ENCODE measurements around the gene LSS.
"Not testable (repeated sequence)": the region's sequence is repeated elsewhere in the genome, so short reads cannot be mapped to it uniquely, and the experiment has no call there.

The LSS gene

DNA sequence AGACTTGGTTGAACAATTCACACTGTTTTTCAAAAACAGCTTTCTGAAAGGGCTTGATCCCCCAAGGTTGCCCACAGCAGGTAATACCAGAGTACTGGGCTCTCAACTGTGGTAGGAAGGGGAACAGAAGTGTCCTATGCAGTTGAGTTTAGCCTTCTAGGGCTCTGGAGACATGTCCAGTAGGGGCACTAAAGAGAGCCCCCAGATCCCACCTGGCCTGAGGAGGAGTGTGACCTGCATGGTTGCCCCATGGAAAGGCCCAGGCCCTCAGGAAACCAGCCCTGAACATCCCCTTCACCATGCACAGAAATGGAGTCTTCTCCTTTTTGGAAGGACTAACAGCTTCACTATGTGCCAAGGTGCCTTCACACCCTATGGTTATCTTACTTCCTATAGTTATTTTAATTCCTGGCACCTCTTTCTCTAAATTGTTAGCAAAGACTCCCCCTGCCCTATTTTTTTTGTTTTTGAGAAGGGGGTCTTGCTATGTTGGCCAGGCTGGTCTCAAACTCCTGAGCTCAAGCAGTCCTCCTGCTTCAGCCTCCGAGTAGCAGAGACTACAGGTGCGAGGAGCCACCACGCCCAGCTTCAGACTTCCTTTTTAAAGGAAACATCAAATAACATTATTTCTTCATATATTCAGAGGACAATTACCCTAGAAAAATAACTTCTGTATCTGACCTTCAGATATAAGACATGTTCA is 16.8 kb upstream of the LSS start:
- DNase-seq: no peak

DNA sequence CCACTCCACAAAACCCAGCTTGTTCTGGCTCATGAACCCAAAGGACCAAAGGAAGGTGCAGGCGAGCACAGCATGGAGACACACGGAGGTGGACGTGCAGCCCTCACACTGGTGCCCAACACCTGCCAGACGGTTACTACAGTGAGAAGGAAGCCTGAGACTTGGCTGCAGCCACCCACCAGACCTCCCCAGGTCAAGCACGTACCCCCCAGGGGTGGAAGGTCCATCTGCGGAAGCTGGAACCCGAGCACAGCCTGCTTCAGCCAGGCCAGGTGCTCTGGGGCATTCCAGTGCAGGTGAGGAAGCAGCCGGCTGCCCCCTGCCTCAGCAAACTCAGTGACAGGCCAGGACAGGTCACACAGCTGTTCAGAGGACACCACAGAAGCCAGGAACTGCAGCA is 16.0 kb upstream of the LSS start:
- no peak for DNase-seq

DNA sequence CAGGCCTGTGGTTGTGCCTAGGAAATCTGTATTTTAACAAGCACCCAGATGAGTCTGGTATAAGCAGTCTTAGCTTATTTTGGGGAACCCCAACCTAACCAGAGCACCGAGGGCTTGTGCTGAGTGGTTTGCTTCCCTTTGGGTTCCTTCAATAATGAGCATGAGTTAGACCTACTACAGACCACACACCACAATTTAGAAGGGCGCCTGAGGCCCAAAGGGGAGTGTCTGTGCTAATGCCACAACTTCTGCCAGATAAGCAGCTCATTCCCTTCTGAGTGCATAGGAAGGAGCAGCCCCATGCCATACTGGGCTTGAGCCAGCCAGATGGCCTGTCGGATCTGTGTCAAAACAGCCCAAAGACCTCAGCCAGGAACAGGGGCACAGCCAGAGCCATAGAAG is 15.4 kb upstream of the LSS start:
- no peak for DNase-seq

DNA sequence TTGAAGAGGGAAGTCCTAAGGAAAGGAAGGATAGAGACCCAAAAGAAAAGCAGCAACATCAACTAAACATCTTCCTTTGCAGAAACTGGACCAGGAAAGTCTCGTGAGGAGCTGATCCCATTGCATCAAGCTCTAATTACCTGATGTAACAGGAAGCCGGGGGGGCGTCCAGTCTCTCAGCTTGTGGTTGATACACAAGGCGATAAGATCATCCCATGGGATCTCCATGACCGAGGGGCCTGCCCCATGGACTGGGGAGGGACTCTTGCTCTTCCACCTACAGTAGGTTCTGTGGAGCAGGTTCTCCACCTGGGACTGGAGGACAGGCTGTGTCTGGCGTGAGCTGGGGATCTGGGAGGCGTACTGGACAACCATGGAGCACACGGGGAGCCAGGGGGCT is 14.8 kb upstream of the LSS start:
- no peak for DNase-seq

DNA sequence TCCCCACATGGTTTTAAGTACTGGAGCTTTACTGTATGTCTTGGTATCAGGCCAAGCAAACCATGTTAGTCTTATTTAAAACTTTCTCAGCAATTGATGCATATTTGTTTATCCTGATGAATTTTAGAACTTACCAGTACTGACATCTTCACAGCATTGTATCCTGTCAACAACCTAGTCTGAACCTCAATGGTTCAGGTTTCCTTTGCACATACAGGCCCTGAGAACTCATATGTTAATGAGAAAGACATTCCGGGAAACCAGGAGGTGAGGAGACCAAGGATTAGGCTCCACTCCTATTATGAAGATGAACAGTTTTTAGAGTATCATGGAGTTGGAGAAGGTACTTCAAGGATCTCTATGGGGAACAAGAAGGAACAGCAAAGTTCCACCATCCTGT is 13.0 kb upstream of the LSS start:
- DNase-seq: not testable (repeated sequence)

DNA sequence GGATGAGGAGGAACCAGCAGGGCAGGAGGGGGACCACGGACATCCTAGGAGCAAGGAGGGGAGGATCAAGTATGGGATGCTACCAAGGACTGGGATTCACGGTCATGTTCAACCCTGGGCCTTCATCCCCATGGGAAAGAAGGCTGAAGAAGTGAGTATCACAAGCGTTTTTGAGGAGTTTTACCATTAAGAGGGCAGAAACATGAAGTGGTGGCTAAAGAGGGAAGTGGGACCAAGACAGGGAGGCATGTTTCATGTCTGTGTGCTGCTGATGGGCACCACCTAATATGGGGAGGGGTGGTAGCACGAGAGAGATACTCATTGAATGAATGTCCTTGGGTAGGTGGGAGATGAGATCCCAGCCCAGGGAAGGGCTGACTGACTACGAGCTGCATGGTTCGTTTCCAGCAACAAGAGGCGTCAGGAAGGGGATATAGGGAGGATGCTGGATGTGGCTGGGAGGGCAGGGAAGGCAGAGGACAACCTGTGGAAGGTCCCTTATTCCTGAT is 11.3 kb upstream of the LSS start:
- DNase-seq: no peak

DNA sequence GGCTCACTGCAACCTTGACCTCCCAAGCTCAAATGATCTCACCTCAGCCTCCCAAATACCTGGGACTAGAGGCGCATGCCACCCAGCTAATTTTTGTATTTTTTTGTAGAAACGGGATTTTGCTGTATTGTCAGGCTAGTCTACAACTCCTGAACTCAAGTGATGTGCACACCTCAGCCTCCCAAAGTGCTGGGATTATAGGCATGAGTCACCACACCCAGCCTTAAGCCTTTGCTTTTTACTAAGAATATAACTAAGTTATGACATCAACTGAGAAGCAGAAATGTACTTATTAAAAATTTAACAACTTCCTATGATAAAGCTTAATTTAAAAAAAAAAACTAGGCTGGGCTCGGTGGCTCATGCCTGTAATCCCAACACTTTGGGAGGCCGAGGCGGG is 8.9 kb upstream of the LSS start:
- no peak for DNase-seq

DNA sequence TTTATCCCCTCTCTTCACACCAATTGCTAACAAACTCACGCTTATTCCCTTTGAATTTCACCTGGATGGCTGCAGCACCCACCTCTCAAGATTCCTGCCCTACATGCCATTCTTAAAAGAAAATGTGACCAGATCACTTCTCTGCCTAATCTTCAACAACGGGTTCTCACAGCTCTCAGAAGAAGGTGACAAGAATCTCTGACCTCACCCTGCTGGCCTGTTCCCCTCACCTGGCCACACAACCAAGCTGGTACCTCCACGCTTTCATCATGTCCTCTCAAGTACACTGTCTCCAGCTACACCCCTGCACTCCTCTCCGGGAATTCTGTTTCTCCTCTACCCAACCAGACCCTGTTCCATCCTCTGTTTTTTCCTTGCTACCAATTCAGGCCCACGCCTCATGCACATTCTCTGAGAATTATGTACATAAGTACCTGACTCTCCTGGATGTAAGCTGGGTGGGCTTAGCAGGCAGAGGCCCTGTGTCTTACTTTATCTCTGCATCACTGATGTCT is 5.9 kb upstream of the LSS start:
- no peak for DNase-seq

DNA sequence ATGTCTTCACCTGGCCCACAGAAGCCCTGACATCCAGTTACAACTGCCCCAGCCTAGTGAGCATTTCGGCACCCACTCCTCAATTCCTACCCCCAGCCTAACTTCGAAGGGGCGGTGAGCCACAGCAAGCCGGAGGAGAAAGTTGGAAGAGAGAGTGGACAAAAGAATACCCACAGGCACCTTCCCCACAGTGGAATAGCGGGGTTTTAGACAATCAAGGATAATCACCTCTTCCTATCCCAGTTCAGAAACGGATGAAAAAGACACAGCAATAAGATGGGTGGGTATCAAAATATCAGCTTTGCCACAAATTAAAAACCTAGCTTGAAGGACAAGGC is 1.3 kb upstream of the LSS start:
- DNase-seq: no peak

DNA sequence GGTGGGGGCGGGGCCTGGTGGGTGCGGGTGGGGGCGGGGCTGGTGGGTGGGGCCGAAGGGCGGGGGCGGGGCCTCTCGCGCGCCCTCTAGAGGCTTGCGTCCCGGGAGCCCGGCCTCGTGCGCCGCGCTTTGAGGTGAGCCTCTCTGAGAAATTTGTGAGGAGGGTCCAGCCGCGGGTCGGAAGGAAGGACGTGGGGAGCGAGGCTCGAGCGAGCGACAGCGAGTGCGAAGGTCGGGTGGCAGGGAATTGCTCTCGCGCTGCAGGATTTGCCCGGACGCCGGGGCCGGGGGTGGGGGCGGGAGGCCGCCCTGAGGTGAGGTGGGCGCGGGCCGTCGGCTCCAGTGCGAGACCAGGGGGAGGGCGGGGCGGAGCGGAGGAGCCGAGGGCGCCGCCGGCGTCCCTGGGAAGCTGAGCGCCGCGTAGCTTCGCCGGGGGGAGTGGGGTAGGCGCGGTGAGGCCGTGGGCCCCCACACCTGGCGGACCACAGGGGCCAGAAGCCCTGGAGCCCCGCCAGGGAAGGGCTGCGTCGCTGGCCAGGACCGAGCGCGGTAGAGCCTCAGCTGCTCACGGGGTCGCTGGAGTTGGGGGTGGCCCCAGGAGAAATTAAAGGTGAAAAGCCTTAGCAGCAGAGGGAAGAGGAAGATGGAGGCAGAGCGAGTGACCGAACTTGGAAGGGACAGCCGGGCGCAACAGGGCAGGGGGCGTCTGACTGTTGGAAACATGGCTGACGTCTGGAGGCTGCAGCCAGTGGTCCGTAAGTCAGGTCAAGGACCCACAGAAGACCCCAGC is 754 bp upstream of the LSS start:
- no peak for DNase-seq

DNA sequence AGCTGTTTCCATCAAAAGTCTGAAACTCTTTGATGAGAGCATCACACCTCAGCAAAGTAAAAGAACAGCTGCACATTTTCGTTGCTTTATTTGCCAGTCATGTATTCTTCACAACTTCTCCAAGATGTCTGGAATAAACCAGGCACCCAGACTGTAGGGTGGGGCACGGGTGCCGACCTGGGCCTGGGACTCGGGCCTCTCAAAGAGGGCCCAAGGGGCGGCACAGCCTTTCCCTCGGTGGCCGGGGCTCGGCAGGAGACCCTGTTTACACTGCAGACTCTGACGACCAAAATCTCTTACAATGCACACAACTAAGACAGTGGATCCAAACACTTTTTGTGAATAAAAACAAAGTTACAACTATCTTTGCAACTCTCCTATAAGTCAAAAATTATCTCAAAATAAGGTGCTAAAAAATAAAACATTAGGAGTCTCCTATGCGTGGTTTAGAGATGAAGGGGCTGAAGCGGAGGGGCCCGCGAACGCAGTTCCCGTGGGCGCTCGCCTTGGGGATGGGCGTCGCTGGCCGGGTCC is 696 bp downstream of the LSS start:
- DNase-seq: no peak

DNA sequence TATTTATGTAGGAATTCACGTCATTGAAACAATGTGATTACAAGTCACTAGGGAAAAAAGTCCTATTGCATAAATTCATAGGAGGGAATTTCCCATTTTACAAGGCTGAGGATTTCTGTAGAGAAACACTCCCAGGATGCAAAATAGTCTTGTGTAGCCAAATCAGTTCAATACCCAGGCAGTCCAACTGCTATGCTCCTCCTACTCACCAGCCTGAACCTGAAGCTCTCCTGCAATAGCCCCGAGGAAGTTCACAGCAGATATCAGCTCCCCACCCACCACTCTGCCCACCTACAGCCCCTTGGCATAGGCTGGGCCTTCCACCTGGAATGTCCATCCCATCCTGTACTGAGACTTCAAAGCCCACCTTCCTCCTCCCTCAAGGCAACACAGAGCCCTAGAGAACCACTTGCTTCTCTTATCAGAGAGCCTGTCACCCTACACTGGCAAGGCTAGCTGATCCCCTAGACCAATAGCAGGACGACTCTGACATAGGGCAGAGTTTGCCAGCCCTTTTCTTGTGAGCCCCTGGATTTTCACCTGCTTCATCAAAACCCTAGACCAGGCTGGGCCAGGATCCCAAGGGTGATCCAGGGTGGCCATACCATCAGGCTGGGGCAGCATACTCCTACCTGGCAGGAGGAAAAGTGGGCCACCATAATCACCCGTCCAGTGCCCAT is 1.5 kb downstream of the LSS start:
- no peak for DNase-seq

DNA sequence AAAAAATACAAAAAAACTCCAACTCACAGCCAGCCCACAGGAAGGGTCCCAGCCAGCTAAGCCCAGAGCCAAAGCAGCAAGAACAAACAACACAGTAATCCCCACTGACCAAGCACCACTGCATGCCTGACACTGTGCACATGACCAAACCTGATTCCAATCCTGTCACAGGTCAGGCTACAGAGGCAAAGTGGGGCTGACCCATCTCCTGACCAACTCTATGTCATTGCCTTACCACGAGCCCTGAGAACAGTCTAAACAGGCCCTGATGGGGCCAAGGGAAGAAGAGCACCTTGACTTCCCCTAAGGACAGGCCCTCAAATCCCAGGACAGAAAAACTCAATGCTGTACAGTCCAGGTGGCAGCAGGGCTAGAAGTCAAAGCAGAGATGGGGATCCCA is 2.4 kb downstream of the LSS start:
- DNase-seq: no peak

DNA sequence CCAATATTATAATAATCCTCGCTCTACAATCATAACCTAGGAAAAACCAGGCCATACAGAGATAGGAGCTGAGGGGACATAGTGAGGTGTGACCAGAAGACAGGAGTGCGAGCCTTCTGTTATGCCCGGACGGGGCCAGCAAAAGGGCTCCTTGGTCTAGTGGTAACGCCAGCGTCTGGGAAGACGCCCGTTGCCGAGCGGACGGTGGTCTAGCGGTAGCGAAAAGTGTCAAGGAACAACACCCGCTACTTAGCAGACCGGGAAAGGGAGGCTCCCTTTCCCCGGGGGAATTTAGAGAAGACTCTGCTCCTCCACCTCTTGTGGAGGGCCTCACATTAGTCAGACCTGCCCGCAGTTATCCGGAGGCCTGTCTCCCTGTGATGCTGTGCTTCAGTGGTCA is 4.9 kb downstream of the LSS start:
- not testable (repeated sequence) for DNase-seq

DNA sequence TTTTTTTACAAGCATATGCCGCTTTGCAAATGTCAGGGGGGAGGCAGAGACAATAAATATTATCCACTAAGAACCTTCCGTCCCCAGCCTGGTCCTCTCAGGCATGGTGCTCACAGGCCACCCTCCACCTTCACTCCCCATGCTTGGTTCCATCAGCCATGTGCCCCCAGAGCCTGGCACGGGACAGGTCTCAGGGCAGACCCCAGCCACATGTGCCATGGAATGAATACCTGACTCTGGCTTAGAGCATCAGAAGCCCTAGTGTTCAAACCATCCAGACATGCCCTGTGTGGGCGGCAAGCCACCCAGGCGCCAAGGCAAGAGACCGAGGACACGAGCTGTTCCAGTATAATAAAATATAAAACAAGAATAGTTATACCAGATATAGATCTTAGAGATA is 5.4 kb downstream of the LSS start:
- no peak for DNase-seq

DNA sequence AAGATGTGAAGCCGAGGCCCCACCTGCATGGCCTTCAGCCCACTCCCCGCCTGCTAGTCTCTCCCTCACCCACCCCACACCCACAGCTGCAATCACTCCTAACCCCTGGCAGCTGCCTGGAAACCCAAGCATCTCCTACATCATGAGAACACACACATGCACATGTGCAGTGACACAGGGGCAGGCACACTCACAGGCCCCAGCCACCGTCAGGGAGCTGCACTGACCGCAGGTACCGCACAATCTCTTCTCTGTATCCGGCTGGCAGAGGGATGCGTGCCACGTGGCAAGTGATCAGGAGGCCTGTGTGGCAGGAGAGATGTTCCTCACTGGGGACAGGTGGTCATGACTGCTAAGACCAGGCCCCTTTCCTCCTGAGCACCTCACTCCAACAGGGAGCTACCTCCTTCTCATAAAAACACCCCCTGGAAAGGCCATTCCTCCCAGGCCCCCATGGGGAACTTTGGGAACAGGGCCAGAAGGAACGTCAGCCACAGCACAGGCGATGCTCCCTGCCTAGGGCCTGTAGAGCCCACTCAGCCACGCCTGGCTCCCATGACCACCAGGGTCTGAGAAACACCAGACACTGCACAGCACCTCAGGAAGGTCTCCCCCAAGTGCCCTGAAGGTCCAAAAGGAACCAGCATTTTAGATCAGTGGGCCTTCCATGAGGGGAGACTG is 6.0 kb downstream of the LSS start:
- DNase-seq: no peak

DNA sequence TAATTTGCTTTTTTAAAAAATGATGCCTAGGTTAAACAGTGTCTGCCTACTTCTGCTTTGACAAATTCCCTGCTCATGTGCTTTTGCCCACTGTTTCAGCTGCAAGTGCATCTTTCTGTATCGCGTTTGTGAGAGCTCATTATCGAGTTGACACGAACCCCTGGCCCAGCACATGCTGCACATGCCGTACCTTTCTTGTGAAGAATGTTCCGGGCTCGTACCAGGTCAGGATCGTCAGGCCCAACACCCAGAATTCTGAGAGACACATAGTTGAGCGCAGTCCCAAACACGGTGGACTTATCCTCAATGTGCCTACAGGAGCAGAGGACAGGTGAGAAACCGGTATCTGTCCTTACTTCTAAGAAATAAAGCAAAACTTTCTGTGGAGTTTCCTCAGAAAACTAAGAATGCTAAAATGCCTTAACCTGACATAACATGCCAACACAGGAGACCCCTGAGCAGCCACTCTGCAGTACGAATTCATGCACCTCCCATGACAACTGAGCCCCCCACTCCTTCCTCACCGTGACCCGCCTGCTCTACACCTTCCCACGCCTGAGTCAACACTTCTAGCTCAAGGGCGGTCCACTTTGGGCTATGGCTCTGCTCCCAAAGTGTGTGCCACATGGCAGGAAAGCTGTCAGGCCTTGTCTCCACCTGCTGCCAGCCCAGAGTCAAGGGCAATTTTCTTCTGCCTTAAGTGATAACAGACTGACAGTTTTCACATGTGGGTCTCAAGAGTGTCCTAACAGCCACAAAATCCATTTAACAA is 6.7 kb downstream of the LSS start:
- DNase-seq: no peak

DNA sequence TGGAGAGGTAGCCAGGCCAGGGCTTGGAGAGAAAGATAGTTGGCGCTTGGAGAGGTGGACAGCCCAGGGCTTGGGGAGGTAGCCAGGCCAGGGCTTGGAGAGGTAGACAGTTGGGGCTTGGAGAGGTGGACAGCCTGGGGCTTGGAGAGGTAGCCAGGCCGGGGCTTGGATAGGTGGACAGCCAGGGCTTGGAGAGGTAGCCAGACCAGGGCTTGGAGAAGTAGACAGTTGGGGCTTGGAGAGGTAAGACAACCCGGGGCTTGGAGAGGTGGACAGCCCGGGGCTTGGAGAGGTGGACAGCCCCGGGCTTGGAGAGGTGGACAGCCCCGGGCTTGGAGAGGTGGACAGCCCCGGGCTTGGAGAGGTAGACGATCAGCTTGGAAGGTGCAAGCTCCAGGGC is 7.7 kb downstream of the LSS start:
- no peak for DNase-seq

DNA sequence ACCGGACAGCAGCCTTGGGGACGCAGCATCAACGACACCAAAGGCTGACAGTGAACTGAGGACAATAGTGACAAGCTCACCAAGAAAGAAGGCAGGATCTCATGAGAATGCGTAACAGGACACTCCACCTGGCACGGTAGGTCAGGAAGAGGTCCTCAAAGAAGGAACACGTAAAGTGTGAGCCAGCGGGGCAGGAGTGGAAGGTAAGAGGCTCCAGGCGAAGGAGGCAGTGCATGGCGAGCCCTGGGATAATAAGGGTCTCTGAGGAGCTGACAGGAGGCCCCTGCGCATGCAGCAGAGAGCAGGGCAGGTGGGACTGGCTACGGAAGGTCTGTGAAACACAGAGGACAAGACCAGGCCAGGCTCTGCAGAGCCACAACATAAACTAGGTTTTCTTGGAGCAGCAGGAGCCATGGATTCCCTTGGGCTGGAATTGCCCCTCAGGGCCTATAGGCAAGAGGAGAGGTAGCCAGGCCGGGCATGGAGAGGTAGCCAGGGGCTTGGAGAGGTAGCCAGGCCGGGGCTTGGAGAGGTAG is 8.2 kb downstream of the LSS start:
- DNase-seq: no peak

DNA sequence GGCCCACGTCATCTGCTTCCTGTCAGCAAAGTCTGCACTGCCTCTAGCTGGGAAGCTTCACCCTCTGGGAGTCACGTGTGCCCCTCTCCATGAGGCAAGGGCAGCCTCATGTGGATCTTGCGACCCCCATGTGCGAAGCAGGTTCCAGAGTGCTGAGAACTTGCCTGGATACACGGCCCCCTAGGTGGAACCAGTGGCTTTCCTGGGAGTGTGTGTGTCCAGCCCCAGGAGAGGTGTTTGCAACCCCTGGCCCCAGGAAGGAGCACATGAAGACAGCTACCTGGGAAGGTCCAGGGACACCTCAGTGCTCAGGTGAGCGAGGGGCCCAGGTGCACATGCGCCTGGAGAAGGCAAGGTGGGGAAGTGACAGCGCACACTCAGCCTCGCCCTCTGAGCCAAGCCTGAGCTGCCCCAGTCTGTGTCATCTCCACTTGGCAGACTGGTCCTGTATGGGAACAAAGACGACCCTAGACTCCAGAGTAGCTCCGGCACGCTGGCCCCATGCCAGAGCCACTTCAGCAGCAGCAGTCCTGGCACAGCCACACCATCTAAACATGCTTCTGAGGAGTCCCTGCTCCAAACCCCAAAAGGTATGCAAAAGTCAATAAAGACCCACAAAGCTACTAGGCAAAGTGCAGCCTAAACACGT is 8.9 kb downstream of the LSS start:
- DNase-seq: no peak

DNA sequence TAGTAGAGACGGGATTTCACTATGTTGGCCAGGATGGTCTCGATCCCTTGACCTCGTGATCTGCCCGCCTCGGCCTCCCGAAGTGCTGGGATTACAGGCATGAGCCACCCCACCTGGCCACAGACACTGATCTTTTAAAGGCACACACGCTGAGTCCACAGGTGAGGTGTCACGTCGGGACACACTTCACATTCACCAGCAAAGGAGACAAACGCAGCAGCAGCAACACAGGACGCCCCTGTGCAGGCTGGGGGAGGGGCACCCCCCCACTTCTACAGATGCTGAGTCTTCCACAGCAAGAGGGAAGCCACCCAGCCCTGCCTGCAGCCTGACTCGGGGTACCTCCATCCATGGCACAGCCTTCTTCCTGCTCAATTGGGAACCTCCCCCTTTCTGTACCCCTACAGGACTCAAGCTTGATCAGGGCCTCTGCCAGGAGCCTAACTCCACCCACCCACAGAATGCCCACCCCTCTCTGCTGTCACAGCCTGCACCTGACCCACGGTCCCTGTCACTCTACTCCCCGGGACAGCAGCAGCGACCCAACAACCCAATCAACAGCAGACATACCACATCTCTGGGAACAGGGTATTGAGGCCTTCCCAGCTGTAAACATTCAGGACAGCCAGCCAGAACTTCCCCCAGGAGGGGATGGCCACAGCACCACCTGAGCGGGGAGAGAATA is 9.5 kb downstream of the LSS start:
- no peak for DNase-seq
